ENCODE measurements around the gene ANKRD39. TPM values are rescaled to one million over a fixed set of nuclear protein-coding genes. Genes with fewer than 3 reads are reported as not detected.

Gene ANKRD39
- total and polyA plus RNA-seq, 2 of the 8 experiments (the other 6 are each of a cell fraction or from before 2014, with no cell fraction given): 18.5 to 21.3 TPM

MicroRNAs encoded within 50 kb of the gene (microRNA counts, 767-probe panel; counts per million panel counts)
- 879 counts per million, percentile 95 among the panel's probes with 10 or more counts for microRNA hsa-miR-3127-5p

Small RNA genes lying within 50 kb of the gene (microRNA-seq; reads per million reads assigned to microRNA genes)
- gene MIR3127 (ENCODE audit: borderline microRNAs expressed in 2 of 2, borderline number of aligned reads in 2 of 2, borderline replicate concordance in 1 of 2): 0 to 0.81 reads per million in 2 experiments

Small RNA genes lying within 50 kb of the gene (small RNA-seq; reads per million reads assigned to genes)
- gene MIR3127 (ENCODE audit: insufficient read depth): 6.2 reads per million, percentile 69 among the genes with 10 or more reads in this experiment

Other genes with a start within 250 kb of the ANKRD39 start
- 31.4 and 32.6 TPM in 2 replicates for gene KANSL3, start 219.7 kb downstream of the ANKRD39 start, total RNA-seq (2021; fragmentation: NEBNext Ultra II Directional; extraction: Animal tissue kit (Norgen Biotek cat#: 25700))
- 19.8 and 30.4 TPM in 2 replicates for gene KANSL3, start 219.7 kb downstream of the ANKRD39 start, polyA plus RNA-seq (2011; rRNA removed)
- gene FER1L5, start 215.3 kb downstream of the ANKRD39 start, total RNA-seq (2021; fragmentation: NEBNext Ultra II Directional; extraction: Animal tissue kit (Norgen Biotek cat#: 25700)): 0.69 and 0.88 TPM in 2 replicates
- gene FER1L5, start 215.3 kb downstream of the ANKRD39 start, polyA plus RNA-seq (2011; rRNA removed): 0.23 and 0.38 TPM in 2 replicates
- gene LMAN2L, start 118.0 kb downstream of the ANKRD39 start, total RNA-seq (2021; fragmentation: NEBNext Ultra II Directional; extraction: Animal tissue kit (Norgen Biotek cat#: 25700)): 14.3 and 15.7 TPM in 2 replicates
- gene LMAN2L, start 118.0 kb downstream of the ANKRD39 start, polyA plus RNA-seq (2011; rRNA removed): 11.1 and 17.6 TPM in 2 replicates
- 10.7 and 11.0 TPM in 2 replicates for gene CNNM4, start 97.1 kb downstream of the ANKRD39 start, total RNA-seq (2021; fragmentation: NEBNext Ultra II Directional; extraction: Animal tissue kit (Norgen Biotek cat#: 25700))
- gene CNNM4, start 97.1 kb downstream of the ANKRD39 start, polyA plus RNA-seq (2011; rRNA removed): 10.3 and 13.0 TPM in 2 replicates
- gene CNNM3, start 41.7 kb downstream of the ANKRD39 start, total RNA-seq (2021; fragmentation: NEBNext Ultra II Directional; extraction: Animal tissue kit (Norgen Biotek cat#: 25700)): 29.2 and 29.9 TPM in 2 replicates
- gene CNNM3, start 41.7 kb downstream of the ANKRD39 start, polyA plus RNA-seq (2011; rRNA removed): 29.1 and 39.0 TPM in 2 replicates
- gene ANKRD23, start 14.0 kb downstream of the ANKRD39 start, total RNA-seq (2021; fragmentation: NEBNext Ultra II Directional; extraction: Animal tissue kit (Norgen Biotek cat#: 25700)): 2.9 and 3.5 TPM in 2 replicates
- gene ANKRD23, start 14.0 kb downstream of the ANKRD39 start, polyA plus RNA-seq (2011; rRNA removed): 3.4 and 4.8 TPM in 2 replicates
- 67.3 and 74.3 TPM in 2 replicates for gene SEMA4C, start 12.1 kb upstream of the ANKRD39 start, total RNA-seq (2021; fragmentation: NEBNext Ultra II Directional; extraction: Animal tissue kit (Norgen Biotek cat#: 25700))
- 47.5 and 71.4 TPM in 2 replicates for gene SEMA4C, start 12.1 kb upstream of the ANKRD39 start, polyA plus RNA-seq (2011; rRNA removed)
- gene FAM178B, start 128.6 kb upstream of the ANKRD39 start, total RNA-seq (2021; fragmentation: NEBNext Ultra II Directional; extraction: Animal tissue kit (Norgen Biotek cat#: 25700)): 0.63 and 0.65 TPM in 2 replicates
- 0.91 and 1.4 TPM in 2 replicates for gene FAM178B, start 128.6 kb upstream of the ANKRD39 start, polyA plus RNA-seq (2011; rRNA removed)
- 36.9 and 39.4 TPM in 2 replicates for gene FAHD2B, start 236.9 kb upstream of the ANKRD39 start, total RNA-seq (2021; fragmentation: NEBNext Ultra II Directional; extraction: Animal tissue kit (Norgen Biotek cat#: 25700))
- gene FAHD2B, start 236.9 kb upstream of the ANKRD39 start, polyA plus RNA-seq (2011; rRNA removed): 23.5 and 27.5 TPM in 2 replicates

Data from H1 (cell line).